ENCODE measurements around the gene ELF1.

GRCh38 chr13:41025518-41025917 is 6.4 kb upstream of the ELF1 start:
- TF ChIP-seq CTCF (IDR thresholded peaks at IDR 0.05; ENCODE audit: insufficient read depth, low read length, poor library complexity, severe bottlenecking) (no peak), EZH2phosphoT487 (conservative IDR thresholded peaks at IDR 0.05; ENCODE audit: low read length) (no peak)

Measured in SU-DHL-6 (cell line).